DLD1 (cell line): ENCODE data around the gene RAD51B.
"Not testable (repeated sequence)": the region's sequence is repeated elsewhere in the genome, so short reads cannot be mapped to it uniquely, and the experiment has no call there.

ENCODE experiments used
- in situ Hi-C: cut with HindIII; loops from 2 replicates; pipeline ENCODE4 v1.10.0; 2017; ENCODE audit warnings: low sequenced_read_pairs

Gene RAD51B

DNA sequence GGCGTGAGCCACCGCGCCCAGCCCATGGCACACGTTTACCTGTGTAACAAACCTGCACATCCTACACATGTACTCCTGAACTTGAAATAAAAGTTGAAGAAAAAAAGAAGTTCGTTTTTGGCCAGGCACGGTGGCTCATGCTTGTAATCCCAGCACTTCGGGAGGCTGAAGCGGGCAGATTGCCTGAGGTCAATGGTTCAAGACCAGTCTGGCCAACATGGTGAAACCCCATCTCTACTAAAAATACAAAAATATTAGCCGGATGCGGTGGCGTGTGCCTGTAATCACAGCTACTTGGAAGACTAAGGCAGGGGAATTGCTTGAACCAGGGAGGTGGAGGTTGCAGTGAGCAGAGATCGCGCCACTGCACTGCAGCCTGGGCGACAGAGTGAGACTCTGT is 879.2 kb downstream of the RAD51B start:
- in situ Hi-C loops: not testable (repeated sequence)

DNA sequence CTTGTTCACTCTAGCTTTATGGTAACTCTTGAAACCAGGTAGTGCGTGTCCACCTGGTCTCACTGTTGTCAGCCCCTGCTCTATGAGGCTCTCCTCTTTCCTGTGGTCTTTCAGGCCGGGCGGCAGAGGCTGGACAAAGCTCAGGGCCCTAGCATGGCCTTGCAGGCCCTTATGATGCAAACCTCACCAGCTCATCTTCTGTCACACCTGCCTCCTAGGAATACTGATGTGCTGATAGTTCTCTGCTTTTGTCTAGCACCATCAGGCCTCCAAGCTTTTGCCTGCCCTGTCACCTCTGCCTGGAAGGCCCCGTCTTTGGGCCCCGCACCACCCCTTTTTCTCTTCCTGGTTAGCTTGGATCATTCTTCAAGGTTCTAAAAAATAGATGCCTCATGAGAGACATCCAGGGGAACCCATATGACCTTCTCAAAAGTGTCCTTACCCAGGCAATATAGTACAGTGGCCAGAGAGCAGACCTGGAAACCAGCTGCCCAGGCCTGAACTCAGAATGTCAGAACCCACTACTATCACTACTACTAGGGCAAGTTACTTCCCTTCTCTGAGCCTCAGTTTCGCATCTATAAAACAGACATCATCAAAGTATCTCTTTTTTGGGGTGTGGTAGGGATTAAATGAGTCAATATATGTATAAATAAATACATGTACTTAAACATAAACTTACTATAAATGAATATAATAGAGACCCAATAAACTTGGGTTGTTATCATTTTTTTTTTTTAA is 881.6 kb downstream of the RAD51B start:
- in situ Hi-C loops: no loop called here

- in situ Hi-C loops: no loop called here
These were observed 882.6 kb downstream of the RAD51B start for GRCh38 chr14:68702135-68702534.

DNA sequence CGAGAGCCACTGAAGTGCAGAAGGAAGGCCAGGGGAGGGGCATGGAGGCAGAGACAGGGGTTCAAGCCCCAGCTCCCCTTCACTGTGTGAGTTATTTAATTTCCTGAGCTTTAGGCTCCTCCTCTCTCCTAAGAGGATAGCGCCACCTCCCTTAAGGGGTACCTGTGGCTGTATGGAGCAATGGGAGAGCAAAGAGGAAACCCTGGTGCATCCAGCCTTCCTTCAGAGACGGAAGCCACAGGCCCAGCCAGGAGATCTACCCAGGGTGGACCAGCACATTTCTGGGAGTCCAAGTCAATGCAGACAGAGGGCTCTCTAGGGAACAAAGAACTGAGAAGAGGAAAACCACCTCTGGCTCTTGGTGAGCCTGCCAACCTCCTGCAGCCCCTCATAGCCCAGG is 883.0 kb downstream of the RAD51B start:
- in situ Hi-C loops: no loop called here

DNA sequence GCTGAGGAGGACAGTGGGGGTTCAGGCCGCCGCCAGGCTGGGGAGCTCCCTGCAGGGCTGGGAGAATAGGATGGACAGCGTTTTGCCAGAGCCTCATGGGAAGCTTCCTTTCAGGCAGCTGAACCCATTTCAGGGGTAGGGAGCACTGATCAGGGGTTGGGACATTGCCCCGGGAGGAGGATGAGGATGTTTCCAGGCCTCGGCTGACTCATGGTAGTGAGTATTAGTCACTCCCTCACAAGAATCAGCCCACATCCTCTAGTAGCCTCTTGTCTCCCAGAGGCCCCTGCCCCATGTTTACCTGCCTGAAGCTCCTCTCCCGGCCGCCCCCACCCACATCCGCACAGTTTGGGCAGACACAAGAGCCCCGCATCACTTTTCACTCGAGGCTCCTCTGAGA is 883.5 kb downstream of the RAD51B start:
- in situ Hi-C loops: no loop called here

DNA sequence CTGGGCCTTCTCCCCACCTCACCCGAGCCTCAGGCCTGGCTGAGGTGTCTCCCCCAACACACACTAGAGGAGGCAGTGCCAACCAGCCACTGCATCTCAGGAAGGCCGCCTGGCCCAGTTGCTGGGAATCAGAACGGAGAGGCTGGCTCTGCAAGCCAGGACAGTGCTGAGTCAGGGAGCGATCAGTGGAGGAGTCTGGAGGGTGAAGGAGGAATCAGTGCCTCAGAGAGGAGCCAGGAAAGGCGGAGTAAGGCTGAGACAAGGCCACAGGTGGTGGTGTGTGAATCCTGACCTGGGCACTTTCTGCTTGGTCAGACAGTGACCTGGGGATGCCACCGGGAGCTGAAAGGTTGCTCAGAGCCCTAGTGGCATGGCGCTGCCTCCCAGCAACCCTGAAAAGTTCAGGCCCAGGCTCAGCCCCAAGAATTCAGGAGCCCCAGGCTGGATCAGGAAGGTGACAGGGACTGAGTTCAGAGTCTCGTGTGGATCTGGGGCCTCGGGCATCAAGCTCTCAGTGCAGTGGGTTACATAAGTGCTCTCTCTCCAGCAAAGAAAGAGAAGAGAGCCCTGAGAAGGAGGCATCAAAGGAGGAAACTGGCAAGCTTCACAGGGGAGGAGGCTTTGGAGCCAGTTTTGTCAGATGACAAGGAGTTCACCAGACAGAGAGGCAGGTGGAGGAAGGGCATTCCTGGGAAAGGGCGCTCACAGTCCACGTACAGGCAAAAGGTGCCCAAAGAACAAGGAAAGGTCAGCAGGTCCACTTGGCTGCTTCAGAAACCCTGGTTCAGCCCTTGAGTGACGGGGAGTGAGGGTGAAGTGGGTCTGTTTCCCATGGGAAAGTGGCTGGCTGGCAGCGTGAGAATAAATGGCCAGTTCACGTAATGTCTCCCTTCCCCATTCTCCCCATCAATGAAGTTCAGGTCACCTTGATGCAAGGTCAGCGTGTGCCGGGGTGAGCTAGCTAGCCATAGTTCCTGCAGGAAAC is 885.4 kb downstream of the RAD51B start:
- in situ Hi-C loops: no loop called here

- in situ Hi-C loops: no loop called here
These were observed 886.2 kb downstream of the RAD51B start for GRCh38 chr14:68705741-68706283.

GRCh38 chr14:68707482-68707881 is 887.9 kb downstream of the RAD51B start:
- in situ Hi-C loops: no loop called here

DNA sequence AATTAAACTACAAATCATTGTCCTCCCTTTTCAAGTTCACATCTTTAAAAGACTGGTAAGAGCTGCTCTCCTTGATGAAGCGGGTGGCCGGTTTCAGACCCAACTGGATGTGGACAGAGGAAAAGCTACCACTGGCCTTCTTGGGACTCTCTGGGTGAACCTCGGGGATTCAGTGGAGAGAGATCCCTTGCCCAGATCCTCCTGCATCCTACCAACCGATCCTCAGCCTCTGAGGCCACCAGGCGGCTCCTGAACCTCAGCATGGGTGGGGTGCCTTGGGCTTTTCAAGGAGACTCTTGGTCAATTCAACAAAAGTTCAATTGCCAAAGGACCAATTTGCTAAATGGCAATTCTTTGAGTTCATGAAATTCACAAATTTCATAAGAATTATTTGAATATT is 888.8 kb downstream of the RAD51B start:
- in situ Hi-C loops: no loop called here

DNA sequence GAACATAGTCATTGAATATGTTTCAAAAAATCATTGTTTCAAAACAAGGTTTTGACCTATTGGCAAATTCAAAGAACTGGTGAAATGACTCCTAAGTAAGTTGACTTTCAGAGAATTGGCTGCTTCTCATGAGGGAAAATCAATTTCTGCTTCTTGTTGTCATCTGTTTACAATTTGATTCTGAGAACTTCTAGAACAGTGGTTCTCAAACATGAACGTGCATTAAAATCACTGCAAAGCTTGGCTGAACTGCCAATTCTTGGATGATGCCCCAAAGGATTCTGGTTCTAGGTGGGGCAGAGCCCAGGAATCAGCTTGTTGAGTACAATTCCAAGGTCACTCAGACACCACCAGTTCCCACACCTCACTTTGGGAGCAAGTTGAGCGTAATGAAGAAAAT is 889.4 kb downstream of the RAD51B start:
- in situ Hi-C loops: no loop called here

DNA sequence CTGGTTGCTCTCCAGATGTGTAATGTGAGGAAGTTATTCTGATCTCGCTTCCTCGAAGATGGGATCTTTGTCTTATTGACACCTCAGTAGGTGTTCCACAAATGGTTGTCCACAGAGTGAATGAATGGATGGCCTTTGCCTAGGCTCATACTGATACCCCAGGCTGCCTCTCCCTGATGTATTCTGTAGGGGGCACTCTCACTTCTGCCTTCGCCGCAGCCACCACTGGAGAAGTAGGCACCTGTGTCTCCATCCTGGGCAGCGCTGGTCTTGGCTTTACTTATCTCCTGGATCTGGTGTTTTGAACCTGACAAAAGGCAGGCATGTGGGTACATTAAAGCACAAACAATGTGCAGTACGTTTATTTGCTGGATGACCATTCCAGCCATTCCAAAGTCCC is 891.2 kb downstream of the RAD51B start:
- in situ Hi-C loops: no loop called here

- in situ Hi-C loops: no loop called here
These were observed 892.2 kb downstream of the RAD51B start for GRCh38 chr14:68711561-68712309.

- in situ Hi-C loops: no loop called here
These were observed 893.3 kb downstream of the RAD51B start for GRCh38 chr14:68712703-68713370.

DNA sequence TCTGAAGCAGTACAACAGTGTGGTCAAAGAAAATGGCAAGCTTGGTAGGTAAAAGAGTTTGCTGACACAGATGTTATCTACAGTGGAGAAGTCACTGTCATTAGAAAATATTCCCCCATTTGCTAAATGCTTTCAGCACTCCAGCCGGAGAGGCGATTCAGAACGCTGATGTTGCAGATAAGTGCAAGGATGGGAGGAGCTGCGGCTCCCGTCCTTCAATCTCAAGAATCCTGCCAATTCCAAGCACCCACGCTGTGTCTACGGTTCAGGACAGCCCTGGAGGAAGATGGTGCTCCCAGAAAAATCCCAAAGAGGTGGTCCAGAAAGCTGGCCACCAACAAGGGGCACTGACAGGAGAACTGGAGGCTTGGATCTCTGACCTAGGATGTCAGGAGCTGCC is 894.2 kb downstream of the RAD51B start:
- in situ Hi-C loops: no loop called here

- in situ Hi-C loops: no loop called here
These were observed 895.7 kb downstream of the RAD51B start for GRCh38 chr14:68714991-68715924.

GRCh38 chr14:68716698-68717097 is 897.1 kb downstream of the RAD51B start:
- in situ Hi-C loops: no loop called here

DNA sequence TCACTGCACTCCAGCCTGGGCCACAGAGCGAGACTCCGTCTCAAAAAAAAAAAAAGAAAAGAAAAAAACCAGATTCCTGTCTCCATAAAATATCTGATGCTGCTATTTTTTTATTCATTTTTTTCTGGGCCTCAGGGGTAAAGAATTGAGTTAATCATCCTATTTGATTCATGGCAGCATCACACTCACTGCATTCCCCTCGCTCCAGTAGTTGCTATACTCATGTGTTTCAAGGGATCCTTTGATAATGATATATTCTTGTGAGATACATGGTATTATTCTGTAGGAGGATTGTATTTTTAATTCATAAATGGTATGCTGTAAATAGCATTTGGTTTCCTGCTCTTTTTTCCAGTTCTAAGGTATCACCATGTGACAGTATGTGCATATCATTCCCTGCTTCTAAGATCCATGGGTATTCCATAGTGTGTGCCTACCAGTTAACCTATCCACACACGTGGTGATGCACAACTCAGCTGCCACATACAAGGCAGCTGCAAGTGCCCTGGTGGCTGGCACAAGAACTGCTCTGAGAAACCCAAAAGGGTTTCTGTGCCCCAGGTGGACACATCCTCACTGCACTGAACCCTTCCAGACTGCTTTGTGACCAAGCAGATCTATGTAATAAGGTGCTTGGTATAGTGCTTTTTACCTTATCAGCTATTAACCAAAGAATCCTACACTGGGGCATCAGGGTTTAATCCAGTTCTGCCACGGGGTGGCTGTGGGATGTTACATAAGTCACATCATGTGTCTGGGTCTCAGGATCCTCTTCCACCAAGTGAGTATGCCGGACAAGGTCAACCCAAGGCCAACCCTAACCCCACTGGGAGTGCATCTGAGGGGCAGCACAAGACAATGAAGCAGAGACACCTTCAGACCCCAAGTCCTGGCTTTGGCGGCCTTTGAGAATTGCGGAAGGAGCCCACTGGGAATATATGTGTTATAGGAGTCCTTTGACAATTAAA is 898.7 kb downstream of the RAD51B start:
- in situ Hi-C loops: no loop called here
